Cardiac muscle cell (in vitro differentiated cells and primary cell): ENCODE data around the gene TMEM114. TPM values are rescaled to one million over a fixed set of nuclear protein-coding genes. Genes with fewer than 3 reads are reported as not detected.

Experiments
- DNase-seq, 2 donors: peaks; one replicate each; pipeline versions ENCODE4 v3.0.0 to v3.0.0-alpha.2; 2010 to 2017; ENCODE audit warnings: low read depth in 1 of 2, low spot score in 1 of 2
- H3K27ac ChIP-seq: fragments of 200-600 bp; sonication (generic); 2 replicates; pipeline ENCODE4 v1.5.1; 2016
- H3K27me3 ChIP-seq: fragments of 200-600 bp; sonication (generic); 2 replicates; pipeline ENCODE4 v1.6.0; 2016; ENCODE audit warnings: control low read depth
- H3K36me3 ChIP-seq: fragments of 200-600 bp; sonication (generic); 2 replicates; pipeline ENCODE4 v1.5.1; 2016; ENCODE audit warnings: control low read depth
- H3K4me1 ChIP-seq: fragments of 200-600 bp; sonication (generic); 2 replicates; pipeline ENCODE4 v1.8.1; 2017; ENCODE audit warnings: low read depth, mild to moderate bottlenecking, mixed run types
- H3K4me3 ChIP-seq: fragments of 200-600 bp; sonication (generic); 2 replicates; pipeline ENCODE4 v1.5.1; 2016; ENCODE audit warnings: mild to moderate bottlenecking
- H3K9me3 ChIP-seq: fragments of 200-600 bp; sonication (generic); 2 replicates; pipeline ENCODE4 v1.5.1; 2017; ENCODE audit warnings: low read depth, mild to moderate bottlenecking, control low read depth
- polyA plus RNA-seq: library from polyadenylated mRNA; unstranded; fragments of >200 nt; fragmentation: Nextera tagmentation; extraction: Ambion mirVana; gene quantifications from 2 replicates; pipeline ENCODE4 v1.2.1, GENCODE V29; 2016
- total RNA-seq: library from RNA; depleted of rRNA; stranded (reverse); fragments of >200 nt; gene quantifications from 2 replicates; pipeline ENCODE4 v1.2.3, GENCODE V29; 2016
- TF ChIP-seq, protein P1 (sequence below): IDR thresholded peaks from 2 replicates; pipeline ENCODE4 v1.5.1; 2012; ENCODE audit warnings: low read depth, mild to moderate bottlenecking, low read length

TMEM114 gene
- total and polyA plus RNA-seq, 2 experiments from 2014 or later: not detected

DNA sequence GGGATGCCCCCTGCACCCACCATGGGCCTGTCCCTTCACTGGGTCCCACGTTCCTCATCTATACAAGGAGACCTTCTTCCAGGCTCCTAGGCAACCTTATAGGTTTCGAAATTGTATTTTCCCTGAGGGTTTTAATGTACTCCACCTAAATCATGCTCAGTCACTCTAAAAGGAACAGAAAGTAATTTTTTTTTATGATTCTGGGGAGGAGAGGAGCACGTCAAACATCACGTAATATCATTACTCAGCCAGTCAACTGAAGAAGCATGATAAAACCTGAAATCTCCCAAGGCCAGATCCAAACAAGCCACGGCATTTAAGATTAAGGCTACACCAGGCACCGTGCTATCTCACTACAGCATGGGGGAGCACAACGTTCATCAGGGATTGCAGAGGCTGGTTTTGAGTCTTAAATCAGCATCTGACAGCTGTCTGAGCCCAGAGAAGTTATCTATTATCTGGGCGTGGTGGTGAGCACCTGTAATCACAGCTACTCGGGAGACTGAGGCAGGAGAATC is 3.9 kb upstream of the TMEM114 start:
- peaks cover 38% of the 10 kb centered on the region for H3K27me3 ChIP-seq
- no peak overlapping the region for H3K4me3 ChIP-seq
- no peaks in the 10 kb centered on the region for H3K9me3 ChIP-seq
- peaks cover 3% of the 10 kb centered on the region for H3K4me1 ChIP-seq
- TF ChIP-seq, protein P1, sequence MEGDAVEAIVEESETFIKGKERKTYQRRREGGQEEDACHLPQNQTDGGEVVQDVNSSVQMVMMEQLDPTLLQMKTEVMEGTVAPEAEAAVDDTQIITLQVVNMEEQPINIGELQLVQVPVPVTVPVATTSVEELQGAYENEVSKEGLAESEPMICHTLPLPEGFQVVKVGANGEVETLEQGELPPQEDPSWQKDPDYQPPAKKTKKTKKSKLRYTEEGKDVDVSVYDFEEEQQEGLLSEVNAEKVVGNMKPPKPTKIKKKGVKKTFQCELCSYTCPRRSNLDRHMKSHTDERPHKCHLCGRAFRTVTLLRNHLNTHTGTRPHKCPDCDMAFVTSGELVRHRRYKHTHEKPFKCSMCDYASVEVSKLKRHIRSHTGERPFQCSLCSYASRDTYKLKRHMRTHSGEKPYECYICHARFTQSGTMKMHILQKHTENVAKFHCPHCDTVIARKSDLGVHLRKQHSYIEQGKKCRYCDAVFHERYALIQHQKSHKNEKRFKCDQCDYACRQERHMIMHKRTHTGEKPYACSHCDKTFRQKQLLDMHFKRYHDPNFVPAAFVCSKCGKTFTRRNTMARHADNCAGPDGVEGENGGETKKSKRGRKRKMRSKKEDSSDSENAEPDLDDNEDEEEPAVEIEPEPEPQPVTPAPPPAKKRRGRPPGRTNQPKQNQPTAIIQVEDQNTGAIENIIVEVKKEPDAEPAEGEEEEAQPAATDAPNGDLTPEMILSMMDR: no peak
- no peak for DNase-seq
- H3K27ac ChIP-seq: no peak overlapping the region
- no peaks in the 10 kb centered on the region for H3K36me3 ChIP-seq

DNA sequence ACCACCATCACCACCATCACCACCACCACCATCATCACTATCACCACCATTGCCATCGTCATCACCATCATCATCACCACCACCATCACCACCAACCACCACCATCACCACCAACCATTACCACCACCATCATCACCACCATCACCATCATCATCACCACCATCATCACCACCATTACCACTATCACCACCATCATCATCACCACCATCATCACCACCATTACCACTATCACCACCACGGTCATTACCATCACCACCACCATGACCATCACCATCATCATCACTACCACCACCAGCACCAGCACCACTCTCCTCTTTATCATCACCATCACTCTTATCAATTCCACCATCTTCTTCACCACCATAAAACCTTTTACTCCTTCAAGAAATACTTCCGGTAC is 1.1 kb upstream of the TMEM114 start:
- Histone ChIP-seq H3K4me3 (no peak overlapping the region), H3K36me3 (no peaks in the 10 kb centered on the region), H3K27me3 (peaks cover 66% of the 10 kb centered on the region), H3K9me3 (no peaks in the 10 kb centered on the region), H3K27ac (no peak overlapping the region), H3K4me1 (peaks cover 6% of the 10 kb centered on the region)
- no peak for DNase-seq
- TF ChIP-seq, protein P1: no peak

DNA sequence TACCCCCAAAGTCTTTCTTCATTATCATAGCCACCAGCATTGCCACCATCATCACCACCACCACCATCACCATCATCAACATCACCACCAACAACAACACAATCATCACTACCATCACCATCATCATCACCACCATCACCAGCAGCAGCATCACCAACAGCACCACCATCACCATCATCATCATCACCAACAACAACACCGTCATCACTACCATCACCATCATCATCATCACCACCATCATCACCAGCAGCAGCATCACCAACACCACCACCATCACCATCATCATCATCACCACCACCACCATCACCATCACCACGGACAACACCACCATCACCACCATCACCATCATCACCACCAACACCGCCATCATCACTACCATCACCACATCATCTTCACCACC is 500 bp upstream of the TMEM114 start:
- DNase-seq: no peak
- peaks cover 72% of the 10 kb centered on the region for H3K27me3 ChIP-seq
- no peak overlapping the region for H3K27ac ChIP-seq
- peaks cover 6% of the 10 kb centered on the region for H3K4me1 ChIP-seq
- H3K4me3 ChIP-seq: no peak overlapping the region
- no peaks in the 10 kb centered on the region for H3K36me3 ChIP-seq
- no peaks in the 10 kb centered on the region for H3K9me3 ChIP-seq
- TF ChIP-seq, protein P1: no peak

DNA sequence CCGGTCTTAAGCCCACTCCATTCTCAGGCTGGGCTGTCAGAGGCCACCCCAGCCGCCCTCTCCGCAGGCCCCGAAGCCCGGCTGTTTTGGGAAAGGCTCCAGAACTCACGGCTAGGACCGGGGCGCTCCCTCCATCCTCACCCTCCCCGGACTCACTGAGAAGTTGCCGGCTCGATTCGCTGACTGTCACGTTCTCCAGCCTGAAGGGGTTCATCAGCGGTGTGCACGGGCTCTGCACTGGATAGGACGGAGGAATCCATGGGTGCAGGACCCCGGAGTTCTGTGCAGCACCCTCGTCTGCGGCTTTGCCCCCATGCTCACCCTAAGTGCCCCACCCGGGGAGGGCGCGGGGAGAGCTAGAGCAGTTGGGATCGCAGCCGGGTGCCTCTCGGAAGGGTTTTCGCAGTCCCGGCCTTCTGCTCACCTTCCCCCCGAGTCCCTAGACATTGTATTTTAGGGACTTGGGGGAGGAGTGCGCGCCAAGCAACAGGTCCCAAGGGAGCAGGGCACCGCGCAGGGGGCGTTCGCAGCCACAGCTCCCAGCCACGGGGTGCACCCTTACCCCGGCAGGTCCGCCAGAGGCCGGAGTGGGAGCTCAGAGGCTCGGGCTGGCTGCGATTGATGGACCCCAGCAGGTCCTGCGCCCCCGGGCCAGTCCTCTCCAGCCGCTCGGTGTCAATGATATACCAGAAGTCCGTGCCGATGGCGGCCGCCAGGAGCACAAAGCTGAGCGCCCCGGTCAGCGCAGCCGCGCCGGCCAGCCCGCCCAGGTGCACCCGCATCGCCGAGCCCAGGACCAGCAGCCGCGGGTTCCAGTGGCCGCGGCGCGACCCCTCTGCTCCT is 1.0 kb downstream of the TMEM114 start:
- H3K4me3 ChIP-seq: peak overlapping the region; percentile 17
- peaks cover 80% of the 10 kb centered on the region for H3K27me3 ChIP-seq
- peak in 1 of 2 donors; percentile 39 for DNase-seq
- no peaks in the 10 kb centered on the region for H3K36me3 ChIP-seq
- no peak overlapping the region for H3K27ac ChIP-seq
- TF ChIP-seq, protein P1: no peak
- peaks cover 6% of the 10 kb centered on the region for H3K4me1 ChIP-seq
- no peaks in the 10 kb centered on the region for H3K9me3 ChIP-seq

DNA sequence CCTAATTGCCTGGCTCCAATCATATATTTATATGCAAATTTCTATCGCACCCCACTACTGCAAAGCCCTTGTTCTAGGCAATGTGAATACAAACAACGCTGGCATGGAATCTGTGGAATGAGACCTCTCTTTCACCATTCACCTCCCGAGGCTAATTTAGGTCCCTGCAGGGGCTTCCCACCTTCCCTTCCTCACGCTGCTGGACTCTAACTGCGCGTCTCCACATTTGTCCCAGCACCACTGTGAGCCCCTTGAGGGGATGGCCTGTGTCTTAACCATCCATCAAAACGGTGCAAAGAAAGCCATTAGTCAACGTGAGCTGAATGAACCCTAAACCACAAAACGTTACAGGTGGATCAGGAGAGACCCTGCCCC is 1.6 kb downstream of the TMEM114 start:
- H3K4me1 ChIP-seq: peaks cover 6% of the 10 kb centered on the region
- TF ChIP-seq, protein P1: no peak
- no peak overlapping the region for H3K4me3 ChIP-seq
- H3K9me3 ChIP-seq: no peaks in the 10 kb centered on the region
- no peak for DNase-seq
- H3K36me3 ChIP-seq: no peaks in the 10 kb centered on the region
- H3K27ac ChIP-seq: no peak overlapping the region
- peaks cover 80% of the 10 kb centered on the region for H3K27me3 ChIP-seq
